ENCODE measurements around the gene GMDS. TPM values are rescaled to one million over a fixed set of nuclear protein-coding genes. Genes with fewer than 3 reads are reported as not detected.

GMDS gene
- total and polyA plus RNA-seq, 2 donors (not counting 1 experiment from before 2014, with no cell fraction given), result 11.5 to 16.4 TPM

DNA sequence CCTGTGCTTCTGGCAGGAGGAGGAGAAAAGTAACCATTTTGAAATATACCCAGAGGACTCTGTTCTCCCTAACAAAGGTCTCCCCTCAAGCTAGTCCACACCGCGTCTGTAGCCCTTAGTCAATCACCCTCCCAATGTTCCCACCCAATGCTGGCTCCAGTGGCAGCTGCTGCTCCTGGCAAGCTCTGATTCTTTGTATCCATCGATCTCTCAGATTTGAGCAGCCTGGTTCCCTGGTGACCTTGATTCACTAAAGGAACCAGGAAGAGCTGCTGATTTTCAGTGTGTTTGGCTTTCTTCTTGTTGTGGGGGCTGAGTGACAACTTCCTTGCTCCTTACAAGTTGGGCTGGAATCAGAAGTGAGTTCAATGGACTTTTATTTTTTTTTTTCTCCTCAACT is 567.2 kb downstream of the GMDS start:
- H3K27me3 Mint-ChIP-seq, result no peaks in the 10 kb centered on the region
- no peaks in the 10 kb centered on the region for H3K9me3 Mint-ChIP-seq (ENCODE audit: insufficient read depth)
- Histone ChIP-seq H2AFZ (ENCODE audit: insufficient read depth, low read depth, low read length, poor library complexity, severe bottlenecking) (no peak overlapping the region), H3K9me3 (ENCODE audit: control extremely low read depth in 1 of 3, control insufficient read depth in 2 of 3, insufficient read depth in 1 of 3, low read length in 2 of 3) (no peaks in the 10 kb centered on the region), H4K20me1 (ENCODE audit: control insufficient read depth, insufficient read depth, low read length, poor library complexity, severe bottlenecking) (no peaks in the 10 kb centered on the region), H3K4me1 (ENCODE audit: control insufficient read depth in 2 of 2, insufficient read depth in 2 of 2, low read length in 2 of 2) (no peaks in the 10 kb centered on the region), H3K4me2 (replicated peaks; ENCODE audit: low read depth, low read length, poor library complexity, severe bottlenecking) (no peak overlapping the region), H3K9ac (ENCODE audit: low read length) (no peak overlapping the region), H3K36me3 (replicated peaks in 1 of 2; ENCODE audit: control extremely low read depth in 1 of 2, control insufficient read depth in 1 of 2, extremely low read depth in 1 of 2, insufficient read depth in 2 of 2, low read length in 1 of 2) (no peaks in the 10 kb centered on the region), H3K4me3 (ENCODE audit: control extremely low read depth in 1 of 5, extremely low read depth in 1 of 5, insufficient read depth in 1 of 5, low read depth in 2 of 5, low read length in 4 of 5) (no peak overlapping the region), H3K79me2 (ENCODE audit: control insufficient read depth, insufficient read depth, low read length) (no peaks in the 10 kb centered on the region), H3K27me3 (replicated peaks in 1 of 4; ENCODE audit: control extremely low read depth in 1 of 4, control insufficient read depth in 3 of 4, insufficient read depth in 4 of 4, low read length in 3 of 4) (no peaks in the 10 kb centered on the region), H3K27ac (ENCODE audit: low read length in 2 of 2) (no peak overlapping the region)
- ATAC-seq (ENCODE audit: low read depth) (no peak), DNase-seq (no peak)
- TF ChIP-seq, protein P1, sequence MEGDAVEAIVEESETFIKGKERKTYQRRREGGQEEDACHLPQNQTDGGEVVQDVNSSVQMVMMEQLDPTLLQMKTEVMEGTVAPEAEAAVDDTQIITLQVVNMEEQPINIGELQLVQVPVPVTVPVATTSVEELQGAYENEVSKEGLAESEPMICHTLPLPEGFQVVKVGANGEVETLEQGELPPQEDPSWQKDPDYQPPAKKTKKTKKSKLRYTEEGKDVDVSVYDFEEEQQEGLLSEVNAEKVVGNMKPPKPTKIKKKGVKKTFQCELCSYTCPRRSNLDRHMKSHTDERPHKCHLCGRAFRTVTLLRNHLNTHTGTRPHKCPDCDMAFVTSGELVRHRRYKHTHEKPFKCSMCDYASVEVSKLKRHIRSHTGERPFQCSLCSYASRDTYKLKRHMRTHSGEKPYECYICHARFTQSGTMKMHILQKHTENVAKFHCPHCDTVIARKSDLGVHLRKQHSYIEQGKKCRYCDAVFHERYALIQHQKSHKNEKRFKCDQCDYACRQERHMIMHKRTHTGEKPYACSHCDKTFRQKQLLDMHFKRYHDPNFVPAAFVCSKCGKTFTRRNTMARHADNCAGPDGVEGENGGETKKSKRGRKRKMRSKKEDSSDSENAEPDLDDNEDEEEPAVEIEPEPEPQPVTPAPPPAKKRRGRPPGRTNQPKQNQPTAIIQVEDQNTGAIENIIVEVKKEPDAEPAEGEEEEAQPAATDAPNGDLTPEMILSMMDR (IDR thresholded peaks at IDR 0.05), result no peak
- no peak for TF ChIP-seq EZH2 (IDR thresholded peaks at IDR 0.05; ENCODE audit: borderline replicate concordance, insufficient read depth, low read depth, low read length, poor library complexity, severe bottlenecking)
- no peaks in the 10 kb centered on the region for H3K4me1 Mint-ChIP-seq
- CTCF ChIA-PET, result interaction anchor here (0.7 kb wide), 1 partner anchor 56 kb away, joined by 4 read pairs; no protein-coding TSS in a partner anchor
- POLR2A ChIA-PET, result no interaction called here
- intact Hi-C loops (cut with micrococcal nuclease), result no loop called here
- 76% methylated on average over 3 of the region's 3 CpGs for WGBS (ENCODE audit: insufficient coverage)
- no peak overlapping the region for H3K4me3 Mint-ChIP-seq
- no peak overlapping the region for H3K27ac Mint-ChIP-seq

- H3K9me3 Mint-ChIP-seq (ENCODE audit: insufficient read depth), result no peaks in the 10 kb centered on the region
- CTCF ChIA-PET, result no interaction called here
Measured at GRCh38 chr6:1672379-1672778, 573.0 kb downstream of the GMDS start.

More at GRCh38 chr6:1672379-1672778, 573.0 kb downstream of the GMDS start:
- Histone ChIP-seq H3K4me1 (ENCODE audit: control insufficient read depth in 2 of 2, insufficient read depth in 2 of 2, low read length in 2 of 2) (no peaks in the 10 kb centered on the region), H3K27me3 (replicated peaks in 1 of 4; ENCODE audit: control extremely low read depth in 1 of 4, control insufficient read depth in 3 of 4, insufficient read depth in 4 of 4, low read length in 3 of 4) (peaks cover 0 to under 1% (median 0%) of the 10 kb centered on the region in 4 experiments), H3K9me3 (ENCODE audit: control extremely low read depth in 1 of 3, control insufficient read depth in 2 of 3, insufficient read depth in 1 of 3, low read length in 2 of 3) (no peaks in the 10 kb centered on the region), H3K36me3 (replicated peaks in 1 of 2; ENCODE audit: control extremely low read depth in 1 of 2, control insufficient read depth in 1 of 2, extremely low read depth in 1 of 2, insufficient read depth in 2 of 2, low read length in 1 of 2) (no peaks in the 10 kb centered on the region), H2AFZ (ENCODE audit: insufficient read depth, low read depth, low read length, poor library complexity, severe bottlenecking) (no peak overlapping the region), H4K20me1 (ENCODE audit: control insufficient read depth, insufficient read depth, low read length, poor library complexity, severe bottlenecking) (no peaks in the 10 kb centered on the region), H3K9ac (ENCODE audit: low read length) (no peak overlapping the region), H3K4me3 (ENCODE audit: control extremely low read depth in 1 of 5, extremely low read depth in 1 of 5, insufficient read depth in 1 of 5, low read depth in 2 of 5, low read length in 4 of 5) (no peak overlapping the region), H3K79me2 (ENCODE audit: control insufficient read depth, insufficient read depth, low read length) (no peaks in the 10 kb centered on the region), H3K4me2 (replicated peaks; ENCODE audit: low read depth, low read length, poor library complexity, severe bottlenecking) (no peak overlapping the region), H3K27ac (ENCODE audit: low read length in 2 of 2) (no peak overlapping the region)
- H3K4me1 Mint-ChIP-seq, result no peaks in the 10 kb centered on the region
- no peaks in the 10 kb centered on the region for H3K27me3 Mint-ChIP-seq
- intact Hi-C loops (cut with micrococcal nuclease), result no loop called here
- no peak overlapping the region for H3K27ac Mint-ChIP-seq
- POLR2A ChIA-PET, result no interaction called here
- ATAC-seq (ENCODE audit: low read depth) (no peak), DNase-seq (no peak)
- TF ChIP-seq EZH2 (IDR thresholded peaks at IDR 0.05; ENCODE audit: borderline replicate concordance, insufficient read depth, low read depth, low read length, poor library complexity, severe bottlenecking), result no peak
- TF ChIP-seq, protein P1 (IDR thresholded peaks at IDR 0.05), result no peak
- H3K4me3 Mint-ChIP-seq, result no peak overlapping the region
- no CpG with 5 or more reads among the region's 2 CpGs for WGBS (ENCODE audit: insufficient coverage)
